ENCODE measurements around the gene WDFY4.

The WDFY4 gene

DNA sequence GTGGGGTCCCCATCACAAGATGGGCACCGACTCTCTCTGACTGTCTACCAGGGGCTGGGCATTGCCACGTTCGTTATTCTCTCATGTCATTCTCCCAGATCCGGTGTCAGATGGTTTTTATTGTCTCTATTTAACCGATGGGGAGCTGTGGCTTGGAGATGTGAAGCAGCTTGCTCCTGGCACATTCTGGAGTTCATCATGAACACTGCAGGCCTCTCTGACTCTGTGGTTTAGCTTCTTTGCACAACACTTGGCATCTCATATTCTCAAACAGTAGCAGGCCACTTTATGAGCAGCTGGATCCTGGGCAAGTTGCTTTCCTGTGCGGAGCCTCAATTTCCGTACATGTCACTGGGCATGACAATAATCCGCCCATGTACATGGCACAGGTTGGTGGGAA, 135.1 kb downstream of the WDFY4 start:
- DNase-seq: no peak

- DNase-seq: no peak
These were observed 135.6 kb downstream of the WDFY4 start for GRCh38 chr10:48820231-48820630.

DNA sequence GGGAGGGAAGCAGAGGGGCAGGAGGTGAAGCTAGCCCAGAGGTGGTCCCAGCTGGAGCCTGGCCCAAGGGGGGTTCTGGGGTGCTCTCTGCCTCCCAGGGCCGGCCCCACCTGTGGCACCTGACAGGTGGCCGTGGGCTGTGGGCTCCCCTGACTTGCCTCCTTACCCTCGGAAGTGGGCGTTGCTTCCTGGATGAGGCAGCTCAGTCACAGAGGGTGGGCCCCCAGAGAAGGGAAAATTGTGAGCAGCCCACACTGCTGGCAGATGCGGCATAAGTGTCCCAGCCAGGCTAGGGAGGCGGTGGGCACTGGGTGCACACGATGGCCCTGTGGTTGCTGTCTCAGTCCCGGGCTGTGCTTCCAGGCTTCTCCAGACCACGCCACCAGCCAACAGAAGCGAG, 136.0 kb downstream of the WDFY4 start:
- no peak for DNase-seq

- DNase-seq: no peak
These were observed 136.4 kb downstream of the WDFY4 start for GRCh38 chr10:48821111-48821510.

GRCh38 chr10:48821692-48822091, 137.0 kb downstream of the WDFY4 start:
- DNase-seq: no peak

DNA sequence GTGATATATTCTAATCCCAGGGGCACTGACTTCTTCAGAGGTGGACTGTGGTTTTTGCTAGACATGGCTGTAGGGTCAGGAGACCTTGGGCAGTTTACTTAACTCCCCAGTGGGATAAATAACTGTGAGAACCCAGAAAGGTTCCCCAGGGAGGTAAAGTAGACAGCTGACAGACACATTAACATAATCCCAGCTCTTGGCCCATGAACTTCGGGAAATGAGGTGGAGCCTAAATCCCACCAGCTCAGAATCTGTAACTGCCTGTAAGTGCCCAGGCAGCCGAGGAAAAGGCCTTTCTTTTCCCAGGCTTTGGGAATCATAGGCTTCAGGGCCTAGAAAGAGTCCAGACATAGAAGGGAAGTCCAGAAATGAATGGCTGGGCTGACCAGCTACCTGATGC, 149.0 kb downstream of the WDFY4 start:
- no peak for DNase-seq

GRCh38 chr10:48834189-48834965, 149.7 kb downstream of the WDFY4 start:
- DNase-seq: no peak

- peak; percentile 44 for DNase-seq
These were observed 151.1 kb downstream of the WDFY4 start for GRCh38 chr10:48835781-48836180.

GRCh38 chr10:48836605-48837004, 151.9 kb downstream of the WDFY4 start:
- DNase-seq: no peak

GRCh38 chr10:48838834-48839233, 154.2 kb downstream of the WDFY4 start:
- DNase-seq: peak; percentile 42

DNA sequence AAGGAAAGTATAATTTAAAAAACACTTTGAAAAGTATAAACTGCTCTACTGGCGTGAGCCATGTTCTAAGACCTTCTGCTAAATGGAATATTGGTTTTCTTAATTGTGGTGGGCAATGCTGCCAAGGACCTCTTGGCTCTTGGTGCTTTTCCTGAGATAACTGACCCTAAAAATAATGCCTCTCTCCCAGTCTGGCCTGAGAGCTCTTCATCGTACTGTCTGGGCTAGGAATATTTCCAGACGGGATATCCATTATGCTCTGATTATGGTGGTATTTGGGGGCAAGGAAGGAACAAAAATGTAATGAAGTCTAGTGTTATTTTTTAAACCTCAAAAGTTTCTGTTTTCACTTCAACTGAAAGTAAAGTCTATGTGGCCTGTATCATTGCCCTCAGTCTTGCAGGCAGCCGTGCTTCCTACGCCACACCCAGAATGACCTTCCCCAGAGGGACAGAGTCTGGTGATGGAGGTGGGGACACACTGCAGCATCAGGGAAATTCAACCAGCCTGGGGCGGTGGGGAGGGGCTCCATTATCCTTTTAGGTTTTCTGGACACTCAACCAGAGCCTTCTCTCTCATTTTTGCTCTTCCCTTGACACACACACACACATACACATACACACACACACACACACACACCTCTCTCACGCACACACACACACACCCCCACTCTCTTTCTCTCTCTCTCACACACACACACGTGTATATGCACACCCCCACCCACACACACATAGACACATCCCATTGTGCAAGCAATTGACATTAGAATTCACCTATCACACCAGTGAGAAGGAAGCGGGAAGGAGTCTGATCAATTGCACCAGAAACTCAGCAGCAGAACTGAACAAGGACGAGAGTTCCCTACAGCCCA, 155.4 kb downstream of the WDFY4 start:
- DNase-seq: peak; percentile 14

- no peak for DNase-seq
These were observed 157.6 kb downstream of the WDFY4 start for GRCh38 chr10:48842231-48842630.

DNA sequence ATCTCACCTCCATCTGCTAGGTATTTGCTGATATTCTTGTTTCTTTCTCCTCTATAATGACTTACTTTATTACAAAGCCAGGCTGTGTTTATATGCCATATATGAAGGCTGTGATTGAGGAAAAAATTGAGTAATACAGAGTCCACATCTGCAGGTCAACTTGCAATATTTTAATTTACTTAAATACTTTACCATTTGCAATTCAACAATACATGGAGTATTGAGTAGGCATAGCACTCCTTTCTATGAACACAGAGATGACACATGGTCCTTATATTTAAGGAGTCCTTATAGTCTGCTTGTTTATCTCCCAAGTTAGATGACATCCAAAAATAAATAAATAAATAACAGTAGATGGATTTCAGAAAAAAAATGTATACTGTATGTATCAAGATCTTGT, 158.5 kb downstream of the WDFY4 start:
- DNase-seq: no peak

DNA sequence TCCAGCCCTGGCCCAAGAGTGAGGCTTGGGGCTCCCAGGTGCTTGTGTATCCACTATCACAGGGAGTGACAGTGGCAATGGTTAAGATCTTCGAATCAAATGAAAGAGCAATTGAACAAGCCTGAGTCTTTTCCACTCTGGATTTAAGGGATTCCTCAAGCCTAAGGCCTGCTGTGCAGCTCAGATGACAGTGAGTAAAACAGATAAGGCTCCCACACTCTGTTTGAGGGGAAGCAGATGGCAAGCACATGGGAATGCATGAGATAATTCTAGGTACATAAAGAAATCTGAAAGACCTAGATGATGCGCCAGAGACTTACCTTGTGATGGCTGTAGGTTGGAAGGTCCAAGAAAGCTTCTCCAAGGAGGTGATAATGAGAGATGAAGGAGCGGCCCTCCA, 159.9 kb downstream of the WDFY4 start:
- DNase-seq: no peak

- DNase-seq: no peak
These were observed 160.8 kb downstream of the WDFY4 start for GRCh38 chr10:48845512-48845911.

GRCh38 chr10:48847691-48848090, 163.0 kb downstream of the WDFY4 start:
- DNase-seq: no peak

GRCh38 chr10:48856855-48857254, 172.2 kb downstream of the WDFY4 start:
- no peak for DNase-seq

DNA sequence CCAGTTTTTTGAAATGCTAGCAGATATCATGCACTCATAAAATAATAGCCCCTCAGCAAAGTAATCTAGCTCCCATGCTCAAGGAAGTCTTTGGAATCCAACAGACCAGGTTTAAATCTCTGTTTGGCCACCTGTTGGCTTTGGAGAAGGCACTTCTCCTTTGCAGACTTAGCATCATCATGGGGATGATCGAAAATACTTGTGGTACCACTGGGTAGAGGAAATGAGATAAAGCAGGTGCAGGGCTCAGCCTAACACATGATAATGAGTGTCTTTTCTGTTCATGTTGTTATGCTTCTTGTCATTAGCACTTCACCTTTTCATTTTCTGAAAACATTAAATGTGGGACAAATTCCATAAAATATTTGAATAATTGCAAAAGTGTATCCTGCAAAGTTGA, 187.6 kb downstream of the WDFY4 start:
- no peak for DNase-seq

DNA sequence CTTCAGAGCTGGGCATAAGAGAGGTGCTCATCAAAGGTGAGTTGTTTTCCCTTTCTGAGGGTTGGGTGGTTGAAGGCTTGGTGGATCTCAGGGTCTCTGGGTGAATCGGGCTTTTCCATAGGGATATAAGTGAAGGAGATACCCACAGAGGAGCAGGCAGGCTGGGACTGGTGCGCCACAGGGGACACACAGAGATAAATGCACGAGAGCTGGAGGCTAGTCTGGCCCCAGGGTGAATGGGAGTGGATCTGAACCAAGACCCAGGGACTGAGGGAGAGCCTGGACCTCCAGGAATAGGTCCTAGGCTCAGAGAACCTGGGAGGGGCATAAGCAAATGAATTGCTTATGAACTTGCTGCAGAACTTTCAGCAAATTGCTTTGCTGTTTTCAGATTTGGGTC, 193.4 kb downstream of the WDFY4 start:
- no peak for DNase-seq

GRCh38 chr10:48879451-48879850, 194.8 kb downstream of the WDFY4 start:
- no peak for DNase-seq

DNA sequence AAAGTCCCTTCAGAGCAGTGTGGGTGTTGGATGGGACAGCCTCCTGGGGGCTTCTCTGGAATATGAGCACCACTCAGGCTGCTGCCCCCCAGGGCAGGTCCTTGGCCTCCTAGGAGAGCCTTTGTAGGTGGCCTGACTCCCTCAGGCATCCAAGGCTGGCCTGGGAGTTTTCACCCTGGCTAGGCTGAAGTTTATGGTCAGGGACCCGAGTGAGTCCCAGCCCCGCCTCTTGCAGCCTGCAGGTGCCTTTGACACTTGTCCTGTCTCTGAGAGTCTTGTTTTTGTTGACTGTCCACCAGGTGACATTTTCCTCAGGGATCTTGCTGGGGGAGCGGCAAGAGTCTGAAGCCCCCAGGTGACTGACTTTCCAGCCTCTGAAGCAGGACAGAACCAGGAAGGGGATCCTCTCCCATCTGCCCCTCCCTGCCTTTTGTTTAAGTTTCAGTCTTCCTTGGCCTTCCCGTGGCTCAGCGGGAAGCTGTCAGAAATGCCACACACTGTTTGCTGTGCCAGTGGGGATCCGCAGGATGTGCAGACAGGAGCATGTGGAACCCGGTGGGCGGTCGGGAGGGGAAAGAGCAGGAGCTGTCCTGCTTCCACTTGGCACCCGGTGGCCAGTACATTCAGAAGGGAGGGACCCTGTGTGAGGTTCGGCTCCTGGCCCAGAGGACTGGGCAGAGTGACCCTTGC, 195.5 kb downstream of the WDFY4 start:
- no peak for DNase-seq

GRCh38 chr10:48881937-48882336, 197.3 kb downstream of the WDFY4 start:
- DNase-seq: no peak

- DNase-seq: no peak
These were observed 198.2 kb downstream of the WDFY4 start for GRCh38 chr10:48882881-48883280.

DNA sequence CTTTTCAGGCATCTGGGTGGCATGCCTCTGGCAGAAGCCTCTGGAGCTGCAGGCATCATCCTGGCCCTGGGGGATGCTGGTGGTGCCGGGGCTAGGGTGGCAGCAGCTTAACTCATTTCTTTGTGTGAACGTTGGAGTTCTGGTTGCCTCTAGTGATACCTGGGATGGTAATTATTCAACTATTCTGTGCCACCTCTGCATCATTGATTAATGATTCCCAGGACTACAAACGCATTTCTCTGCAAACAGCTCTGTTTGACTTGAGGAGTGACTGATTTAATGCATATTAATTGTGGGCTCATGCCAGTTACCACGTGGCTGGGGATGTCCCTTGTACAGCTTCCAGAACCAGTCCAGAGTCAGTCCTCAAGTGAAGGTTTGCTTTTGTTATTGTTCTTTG, 199.0 kb downstream of the WDFY4 start:
- DNase-seq: no peak
